HL-60 (cell line): ENCODE results near the gene TMEM72.

Source experiments
- DNase-seq, 2 experiments: peaks; one replicate each; pipeline ENCODE4 v3.0.0-alpha.2; 2010 to 2020; ENCODE audit warnings: low read depth in 1 of 2, low spot score in 1 of 2
- H3K27ac ChIP-seq: fragments of 250-450 bp; sonication (Bioruptor Pico); replicated peaks from 2 replicates; pipeline ENCODE4 v1.5.1; 2020; ENCODE audit warnings: mild to moderate bottlenecking, moderate library complexity
- H3K27me3 ChIP-seq: fragments of 250-450 bp; sonication (Bioruptor Pico); 2 replicates; pipeline ENCODE4 v1.5.1; 2021; ENCODE audit warnings: mild to moderate bottlenecking, moderate library complexity; ENCODE audit not compliant: insufficient read depth, poor library complexity, severe bottlenecking
- H3K4me3 ChIP-seq: replicated peaks from 2 replicates; pipeline ENCODE4 v1.5.1; 2011; ENCODE audit warnings: mild to moderate bottlenecking, control low read depth, low read length; ENCODE audit not compliant: insufficient read depth
- CTCF ChIP-seq: IDR thresholded peaks from one replicate; pipeline ENCODE4 v1.5.1; 2011; ENCODE audit warnings: low read length, control low read depth, inconsistent platforms; ENCODE audit not compliant: insufficient read depth
- GABPA ChIP-seq: IDR thresholded peaks from 2 replicates; pipeline ENCODE4 v1.6.1; 2012; ENCODE audit warnings: low read depth
- POLR2AphosphoS5 ChIP-seq: IDR thresholded peaks from 2 replicates; pipeline ENCODE4 v1.6.1; 2012; ENCODE audit warnings: low read depth
- REST ChIP-seq: IDR thresholded peaks from 2 replicates; pipeline ENCODE4 v1.6.1; 2012; ENCODE audit warnings: low read depth; ENCODE audit not compliant: insufficient replicate concordance
- SPI1 ChIP-seq: IDR thresholded peaks from 2 replicates; pipeline ENCODE4 v1.6.1; 2012; ENCODE audit warnings: low read depth, mild to moderate bottlenecking, borderline replicate concordance

TMEM72 gene

GRCh38 chr10:44985175-44985681 lies 74.1 kb downstream of the TMEM72 start:
- no peaks in the 10 kb centered on the region for H3K27me3 ChIP-seq
- TF ChIP-seq GABPA = no peak
- TF ChIP-seq SPI1 = no peak
- no peak for TF ChIP-seq POLR2AphosphoS5
- TF ChIP-seq CTCF = no peak
- TF ChIP-seq REST = no peak
- H3K27ac ChIP-seq = no peak overlapping the region
- no peak for DNase-seq
- H3K4me3 ChIP-seq = no peak overlapping the region

- Histone ChIP-seq H3K27me3 (no peaks in the 10 kb centered on the region), H3K4me3 (no peak overlapping the region), H3K27ac (no peak overlapping the region)
- TF ChIP-seq GABPA (no peak), POLR2AphosphoS5 (no peak), REST (no peak), SPI1 (no peak), CTCF (no peak)
- no peak for DNase-seq
Observed at GRCh38 chr10:44986179-44986578, 75.0 kb downstream of the TMEM72 start.
